ENCODE measurements around the gene IL1RAPL1.

Gene IL1RAPL1

GRCh38 chrX:28586981-28587551 is at the start of gene IL1RAPL1:
IL1RAPL1 (plus strand) TSS chrX:28587446.
- DNase-seq (ENCODE audit: low spot score): no peak
- TF ChIP-seq, protein P1, sequence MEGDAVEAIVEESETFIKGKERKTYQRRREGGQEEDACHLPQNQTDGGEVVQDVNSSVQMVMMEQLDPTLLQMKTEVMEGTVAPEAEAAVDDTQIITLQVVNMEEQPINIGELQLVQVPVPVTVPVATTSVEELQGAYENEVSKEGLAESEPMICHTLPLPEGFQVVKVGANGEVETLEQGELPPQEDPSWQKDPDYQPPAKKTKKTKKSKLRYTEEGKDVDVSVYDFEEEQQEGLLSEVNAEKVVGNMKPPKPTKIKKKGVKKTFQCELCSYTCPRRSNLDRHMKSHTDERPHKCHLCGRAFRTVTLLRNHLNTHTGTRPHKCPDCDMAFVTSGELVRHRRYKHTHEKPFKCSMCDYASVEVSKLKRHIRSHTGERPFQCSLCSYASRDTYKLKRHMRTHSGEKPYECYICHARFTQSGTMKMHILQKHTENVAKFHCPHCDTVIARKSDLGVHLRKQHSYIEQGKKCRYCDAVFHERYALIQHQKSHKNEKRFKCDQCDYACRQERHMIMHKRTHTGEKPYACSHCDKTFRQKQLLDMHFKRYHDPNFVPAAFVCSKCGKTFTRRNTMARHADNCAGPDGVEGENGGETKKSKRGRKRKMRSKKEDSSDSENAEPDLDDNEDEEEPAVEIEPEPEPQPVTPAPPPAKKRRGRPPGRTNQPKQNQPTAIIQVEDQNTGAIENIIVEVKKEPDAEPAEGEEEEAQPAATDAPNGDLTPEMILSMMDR (IDR thresholded peaks at IDR 0.05; ENCODE audit: borderline replicate concordance, control extremely low read depth, extremely low read depth, insufficient read depth, missing control alignments): no peak
- in situ Hi-C loops (cut with MboI; ENCODE audit: low sequenced_read_pairs, unreplicated experiment): no loop called here

GRCh38 chrX:28542791-28543190 is 44.5 kb upstream of the IL1RAPL1 start:
- DNase-seq (ENCODE audit: low spot score): no peak
- TF ChIP-seq, protein P1 (IDR thresholded peaks at IDR 0.05; ENCODE audit: borderline replicate concordance, control extremely low read depth, extremely low read depth, insufficient read depth, missing control alignments): no peak
- in situ Hi-C loops (cut with MboI; ENCODE audit: low sequenced_read_pairs, unreplicated experiment): no loop called here

DNA sequence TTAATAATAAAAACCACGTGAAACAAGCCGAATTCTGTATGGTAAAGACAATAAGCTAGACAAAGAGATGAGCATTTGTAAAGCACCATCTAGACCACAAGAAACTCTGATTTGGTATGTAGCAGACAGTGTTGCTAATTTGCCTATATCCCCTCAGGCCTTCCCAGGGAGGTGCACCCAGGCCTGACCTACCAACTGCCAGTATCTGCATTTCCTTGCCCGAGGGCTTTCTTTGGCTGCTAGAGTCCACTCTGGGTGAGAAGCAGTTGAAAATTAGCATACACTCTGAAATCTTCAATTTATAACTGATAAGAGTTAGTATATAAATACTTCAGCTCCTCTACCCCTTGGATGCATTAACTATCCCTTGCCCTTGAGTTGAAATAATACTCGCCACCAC is 37.4 kb upstream of the IL1RAPL1 start:
- DNase-seq (ENCODE audit: low spot score): no peak
- TF ChIP-seq, protein P1 (IDR thresholded peaks at IDR 0.05; ENCODE audit: borderline replicate concordance, control extremely low read depth, extremely low read depth, insufficient read depth, missing control alignments): no peak
- in situ Hi-C loops (cut with MboI; ENCODE audit: low sequenced_read_pairs, unreplicated experiment): no loop called here

- in situ Hi-C loops (cut with MboI; ENCODE audit: low sequenced_read_pairs, unreplicated experiment): no loop called here
- DNase-seq (ENCODE audit: low spot score): no peak
- TF ChIP-seq, protein P1 (IDR thresholded peaks at IDR 0.05; ENCODE audit: borderline replicate concordance, control extremely low read depth, extremely low read depth, insufficient read depth, missing control alignments): no peak
These were observed 36.8 kb upstream of the IL1RAPL1 start for GRCh38 chrX:28550331-28550872.

GRCh38 chrX:28552322-28552721 is 34.9 kb upstream of the IL1RAPL1 start:
- DNase-seq (ENCODE audit: low spot score): no peak
- TF ChIP-seq, protein P1 (IDR thresholded peaks at IDR 0.05; ENCODE audit: borderline replicate concordance, control extremely low read depth, extremely low read depth, insufficient read depth, missing control alignments): no peak
- in situ Hi-C loops (cut with MboI; ENCODE audit: low sequenced_read_pairs, unreplicated experiment): no loop called here

GRCh38 chrX:28552882-28553829 is 34.1 kb upstream of the IL1RAPL1 start:
- no peak for DNase-seq (ENCODE audit: low spot score)
- TF ChIP-seq, protein P1 (IDR thresholded peaks at IDR 0.05; ENCODE audit: borderline replicate concordance, control extremely low read depth, extremely low read depth, insufficient read depth, missing control alignments): no peak
- in situ Hi-C loops (cut with MboI; ENCODE audit: low sequenced_read_pairs, unreplicated experiment): no loop called here

Data from GM13976 (cell line).